Measurements from ENCODE around the gene CILP2.

The CILP2 gene

GRCh38 chr19:19540715-19541515, 2.9 kb downstream of the CILP2 start:
- intact Hi-C loops (cut with DNase I) = no loop called here
- DNase-seq = peak in 31 of 42 donors; percentile 18 to 75 (median 48)

- intact Hi-C loops (cut with DNase I) = no loop called here
- no peak for DNase-seq
Measured at GRCh38 chr19:19541616-19542015, 3.6 kb downstream of the CILP2 start.

- intact Hi-C loops (cut with DNase I) = no loop called here
Measured at GRCh38 chr19:19542507-19542906, 4.4 kb downstream of the CILP2 start.

GRCh38 chr19:19543101-19543500, 5.0 kb downstream of the CILP2 start:
- intact Hi-C loops (cut with DNase I) = no loop called here
- no peak for DNase-seq

More at GRCh38 chr19:19542507-19542906, 4.4 kb downstream of the CILP2 start:
- DNase-seq = no peak

GRCh38 chr19:19543640-19544039, 5.6 kb downstream of the CILP2 start:
- DNase-seq = no peak
- intact Hi-C loops (cut with DNase I) = no loop called here

DNA sequence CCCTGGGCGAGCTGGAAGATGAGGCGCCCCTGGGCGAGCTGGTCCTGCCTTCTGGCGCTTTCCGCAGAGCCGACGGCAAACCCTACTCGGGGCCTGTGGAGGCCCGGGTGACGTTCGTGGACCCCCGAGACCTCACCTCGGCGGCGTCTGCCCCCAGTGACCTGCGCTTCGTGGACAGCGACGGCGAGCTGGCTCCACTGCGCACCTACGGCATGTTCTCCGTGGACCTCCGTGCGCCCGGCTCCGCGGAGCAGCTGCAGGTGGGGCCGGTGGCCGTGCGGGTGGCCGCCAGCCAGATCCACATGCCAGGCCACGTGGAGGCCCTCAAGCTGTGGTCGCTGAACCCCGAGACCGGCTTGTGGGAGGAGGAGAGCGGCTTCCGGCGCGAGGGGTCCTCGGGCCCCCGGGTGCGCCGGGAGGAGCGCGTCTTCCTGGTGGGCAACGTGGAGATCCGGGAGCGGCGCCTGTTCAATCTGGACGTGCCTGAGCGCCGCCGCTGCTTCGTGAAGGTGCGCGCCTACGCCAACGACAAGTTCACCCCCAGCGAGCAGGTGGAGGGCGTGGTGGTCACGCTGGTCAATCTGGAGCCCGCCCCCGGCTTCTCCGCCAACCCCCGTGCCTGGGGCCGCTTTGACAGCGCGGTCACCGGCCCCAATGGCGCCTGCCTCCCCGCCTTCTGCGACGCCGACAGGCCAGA, 6.3 kb downstream of the CILP2 start:
- intact Hi-C loops (cut with DNase I) = no loop called here
- no peak for DNase-seq

DNA sequence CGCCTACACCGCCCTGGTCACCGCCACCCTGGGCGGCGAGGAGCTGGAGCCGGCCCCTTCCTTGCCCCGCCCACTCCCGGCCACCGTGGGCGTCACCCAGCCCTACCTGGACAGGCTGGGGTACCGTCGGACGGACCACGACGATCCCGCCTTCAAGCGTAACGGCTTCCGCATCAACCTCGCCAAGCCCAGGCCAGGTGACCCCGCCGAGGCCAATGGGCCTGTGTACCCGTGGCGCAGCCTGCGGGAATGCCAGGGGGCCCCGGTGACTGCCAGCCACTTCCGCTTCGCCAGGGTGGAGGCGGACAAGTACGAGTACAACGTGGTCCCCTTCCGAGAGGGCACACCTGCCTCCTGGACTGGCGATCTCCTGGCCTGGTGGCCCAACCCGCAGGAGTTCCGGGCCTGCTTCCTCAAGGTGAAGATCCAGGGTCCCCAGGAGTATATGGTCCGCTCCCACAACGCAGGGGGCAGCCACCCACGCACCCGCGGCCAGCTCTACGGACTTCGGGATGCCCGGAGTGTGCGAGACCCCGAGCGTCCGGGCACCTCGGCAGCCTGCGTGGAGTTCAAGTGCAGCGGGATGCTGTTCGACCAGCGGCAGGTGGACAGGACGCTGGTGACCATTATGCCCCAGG, 7.0 kb downstream of the CILP2 start:
- DNase-seq = no peak
- intact Hi-C loops (cut with DNase I) = no loop called here

DNA sequence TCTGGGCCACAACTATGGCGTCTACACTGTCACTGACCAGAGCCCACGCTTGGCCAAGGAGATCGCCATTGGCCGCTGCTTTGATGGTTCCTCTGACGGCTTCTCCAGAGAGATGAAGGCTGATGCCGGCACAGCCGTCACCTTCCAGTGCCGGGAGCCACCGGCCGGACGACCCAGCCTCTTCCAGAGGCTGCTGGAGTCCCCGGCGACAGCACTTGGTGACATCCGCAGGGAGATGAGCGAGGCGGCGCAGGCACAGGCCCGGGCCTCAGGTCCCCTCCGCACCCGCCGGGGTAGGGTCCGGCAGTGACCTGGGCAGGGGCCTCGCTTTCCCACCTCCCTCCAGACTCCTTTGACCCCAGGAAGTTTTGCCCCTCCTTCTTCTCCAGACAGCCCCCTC, 7.6 kb downstream of the CILP2 start:
- no peak for DNase-seq
- intact Hi-C loops (cut with DNase I) = no loop called here

DNA sequence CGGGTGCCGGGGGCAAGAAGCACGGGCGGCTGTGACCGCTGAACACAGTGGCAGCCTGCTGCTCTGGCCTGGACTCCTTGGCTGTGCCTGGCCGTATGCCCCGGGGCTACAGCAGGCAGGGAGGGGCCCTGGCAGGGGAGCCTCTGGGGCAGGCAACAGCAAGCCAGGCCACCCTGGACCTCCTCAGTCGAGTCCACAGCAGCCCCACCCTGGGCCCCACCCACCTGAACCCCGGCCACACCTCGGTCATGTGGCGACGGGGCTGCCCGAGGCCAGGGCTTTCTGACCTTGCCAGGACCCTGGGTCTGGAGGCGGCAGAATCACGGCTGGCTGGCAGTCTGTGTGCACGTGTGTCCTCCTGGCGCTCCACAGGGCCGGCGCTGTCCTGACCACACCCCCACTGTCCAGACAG, 8.7 kb downstream of the CILP2 start:
- DNase-seq = no peak
- intact Hi-C loops (cut with DNase I) = no loop called here

DNA sequence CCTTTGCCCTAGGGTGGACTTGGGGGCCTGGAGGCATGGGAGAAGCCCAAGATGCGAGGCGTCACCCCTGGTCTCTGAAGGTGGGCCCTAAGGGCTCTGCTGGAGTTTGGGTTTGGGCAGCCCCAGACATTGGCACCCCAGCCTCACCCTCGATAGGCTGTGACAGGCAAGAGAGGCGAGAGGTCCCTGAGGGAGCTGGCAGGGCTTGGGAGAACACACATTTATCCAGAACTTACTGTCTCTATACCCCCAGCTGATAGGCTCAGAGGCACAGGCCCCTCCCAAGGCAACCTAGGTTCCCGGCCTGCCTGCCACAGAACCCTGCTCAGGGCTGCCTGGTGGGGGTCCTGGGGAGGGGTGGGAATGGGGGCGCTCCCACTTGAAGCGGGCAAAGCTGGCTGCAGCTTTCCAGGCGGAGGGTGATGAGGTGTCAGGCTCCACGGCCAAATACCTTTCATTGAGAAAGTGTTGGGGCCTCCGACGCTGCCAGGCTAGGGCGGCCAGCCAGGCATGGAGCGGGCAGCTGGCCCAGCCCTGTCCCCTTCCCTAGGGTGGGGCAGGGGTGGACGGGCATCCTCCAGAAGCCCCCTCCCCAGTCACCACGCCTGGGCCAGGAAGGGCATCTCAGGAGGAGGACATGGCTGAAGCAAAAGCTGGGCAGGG, 9.7 kb downstream of the CILP2 start:
- intact Hi-C loops (cut with DNase I) = no loop called here
- no peak for DNase-seq

DNA sequence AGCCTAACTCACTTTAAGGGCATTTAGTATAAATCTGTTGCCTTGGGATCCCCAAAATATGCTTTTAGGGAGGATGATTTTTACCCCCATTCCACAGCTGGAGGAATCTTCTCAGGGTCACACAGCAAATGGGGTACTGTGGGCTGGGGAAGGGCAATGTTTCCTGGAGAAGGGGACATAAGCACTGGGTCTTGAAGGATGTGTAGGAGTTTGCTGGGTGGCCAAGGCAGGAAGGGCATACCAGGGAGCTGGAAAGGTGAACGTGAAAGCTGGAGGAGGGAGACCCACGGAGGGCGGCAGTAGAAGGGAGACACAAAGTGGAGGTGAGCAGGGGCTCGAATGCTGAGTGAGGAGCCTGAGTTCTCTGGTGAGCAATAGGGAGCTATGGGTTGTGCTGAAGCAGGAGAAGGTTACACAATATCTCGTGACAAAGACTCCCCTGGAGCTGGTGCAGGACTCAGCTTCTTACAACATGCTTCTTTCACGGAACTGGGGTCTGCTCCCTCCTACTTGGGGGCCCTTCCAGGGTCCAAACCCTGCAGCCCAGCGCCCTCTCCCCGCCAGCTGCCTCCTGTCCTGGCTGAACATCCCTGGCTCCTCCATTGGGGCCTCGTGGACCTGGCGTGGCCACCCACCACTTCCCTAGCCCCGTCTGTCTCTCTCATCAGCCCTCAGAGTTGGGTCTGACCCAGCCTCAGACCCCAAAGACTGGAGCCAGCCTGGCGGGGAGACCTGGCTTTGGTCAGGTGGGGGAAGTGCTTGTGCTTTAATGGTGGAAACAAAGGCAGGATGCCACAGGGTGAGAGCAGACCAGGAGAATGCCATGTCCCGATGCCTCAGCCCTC, 11.1 kb downstream of the CILP2 start:
- intact Hi-C loops (cut with DNase I) = no loop called here
- DNase-seq = no peak

DNA sequence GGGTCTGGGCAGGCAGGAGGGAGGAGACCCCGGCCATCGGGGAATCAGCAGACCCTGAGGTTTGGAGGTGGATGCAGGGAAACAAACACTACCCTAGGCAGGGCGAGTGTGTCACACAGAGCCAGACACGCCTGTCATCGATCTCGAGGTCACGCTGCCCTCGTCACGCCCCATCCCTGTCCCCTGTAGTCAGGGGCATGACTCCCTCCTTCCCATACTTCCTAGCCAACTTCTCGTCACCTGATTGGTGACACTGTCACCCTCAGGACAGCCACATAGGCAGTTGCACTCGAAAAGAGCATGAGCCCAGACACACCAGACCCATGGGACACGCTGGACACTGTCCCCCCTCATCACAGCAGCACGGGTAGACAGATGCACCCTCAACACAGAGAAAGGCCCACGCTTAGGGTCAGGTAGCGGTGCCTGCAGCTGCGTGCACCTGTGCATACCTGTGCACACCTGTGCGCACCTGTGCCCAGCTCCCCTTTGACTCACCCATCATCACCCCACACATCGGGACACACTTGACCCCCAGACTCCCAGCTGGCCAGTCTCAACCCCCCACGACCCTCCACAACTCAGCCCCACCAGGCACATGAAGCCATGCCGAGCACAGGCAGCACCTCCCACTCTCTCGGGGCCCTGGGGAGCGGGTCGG, 11.9 kb downstream of the CILP2 start:
- DNase-seq = no peak
- intact Hi-C loops (cut with DNase I) = no loop called here

- DNase-seq = no peak
- intact Hi-C loops (cut with DNase I) = no loop called here
Measured at GRCh38 chr19:19550485-19550929, 12.4 kb downstream of the CILP2 start.

DNA sequence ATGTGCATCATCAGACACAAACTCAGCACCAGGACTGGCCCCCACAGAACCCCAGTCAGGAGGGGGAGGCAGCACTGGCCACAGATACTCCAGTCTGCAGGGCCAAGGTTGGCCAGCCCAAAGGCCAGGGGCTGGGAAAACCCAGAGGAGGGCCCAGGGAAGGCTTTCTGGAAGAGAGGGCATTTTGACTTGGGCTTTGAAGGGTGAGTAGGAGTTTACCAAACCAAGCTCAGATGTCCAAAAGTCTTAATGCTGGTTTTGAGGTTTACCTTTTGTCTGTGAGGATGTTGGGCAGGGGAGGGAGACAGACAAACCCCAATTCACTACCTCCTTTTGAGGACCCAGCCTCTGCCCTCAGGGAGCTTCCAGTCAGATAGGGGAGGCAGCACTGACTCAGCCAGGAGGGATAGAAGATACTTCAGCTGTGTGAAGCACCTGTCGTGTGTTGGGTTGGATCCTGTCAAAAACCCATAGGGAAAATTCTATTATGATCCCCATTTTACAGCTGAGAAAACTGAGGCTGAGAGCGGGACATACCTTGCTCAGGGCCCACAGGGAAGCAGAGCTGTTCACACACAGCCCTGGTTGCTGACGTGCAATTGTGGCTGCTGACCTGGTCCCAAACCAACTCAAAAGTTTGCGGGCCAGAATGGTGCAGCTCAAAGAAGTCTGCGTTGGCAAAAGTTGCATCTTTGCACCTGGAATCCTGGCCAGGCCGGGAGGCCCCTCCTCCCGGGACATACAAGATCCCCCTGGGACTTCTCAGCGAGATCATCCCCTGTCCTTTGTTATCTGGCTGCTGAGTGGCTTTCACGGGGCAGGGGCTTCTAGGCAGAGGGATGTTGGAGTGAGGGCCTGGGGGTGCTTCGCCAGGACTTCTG, 13.1 kb downstream of the CILP2 start:
- no peak for DNase-seq
- intact Hi-C loops (cut with DNase I) = no loop called here

GRCh38 chr19:19551853-19552192, 13.8 kb downstream of the CILP2 start:
- DNase-seq = no peak
- intact Hi-C loops (cut with DNase I) = no loop called here

GRCh38 chr19:19552798-19553197, 14.7 kb downstream of the CILP2 start:
- intact Hi-C loops (cut with DNase I) = no loop called here
- peak in 1 of 42 donors; percentile 10 for DNase-seq

DNA sequence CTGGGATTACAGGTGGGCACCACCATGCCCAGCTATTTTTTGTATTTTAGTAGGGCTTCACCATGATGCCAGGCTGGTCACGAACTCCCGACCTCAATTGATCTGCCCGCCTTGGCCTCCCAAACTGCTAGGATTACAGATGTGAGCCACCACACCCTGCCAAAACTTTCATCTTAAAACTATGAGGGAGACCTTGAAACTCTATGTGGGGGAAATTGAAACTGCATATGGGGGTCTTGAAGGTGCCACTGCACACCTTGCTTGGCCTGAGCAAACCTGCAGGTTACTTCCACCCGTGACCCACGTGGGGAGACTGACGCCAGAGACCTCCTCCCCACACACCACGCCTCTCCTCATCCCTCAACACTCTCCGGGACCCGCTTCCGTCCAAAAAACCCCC, 15.6 kb downstream of the CILP2 start:
- intact Hi-C loops (cut with DNase I) = no loop called here
- no peak for DNase-seq

Measured in head of caudate nucleus (tissue), 42 donors.